CD4-positive, alpha-beta T cell treated with Interleukin-17A for 4 hours (primary cell): Measurements from ENCODE around the gene TFF1.

Experiments used
- DNase-seq: peaks from one replicate; pipeline ENCODE4 v3.0.0-alpha.2; 2020; ENCODE audit warnings: mixed read lengths

TFF1 gene

DNA sequence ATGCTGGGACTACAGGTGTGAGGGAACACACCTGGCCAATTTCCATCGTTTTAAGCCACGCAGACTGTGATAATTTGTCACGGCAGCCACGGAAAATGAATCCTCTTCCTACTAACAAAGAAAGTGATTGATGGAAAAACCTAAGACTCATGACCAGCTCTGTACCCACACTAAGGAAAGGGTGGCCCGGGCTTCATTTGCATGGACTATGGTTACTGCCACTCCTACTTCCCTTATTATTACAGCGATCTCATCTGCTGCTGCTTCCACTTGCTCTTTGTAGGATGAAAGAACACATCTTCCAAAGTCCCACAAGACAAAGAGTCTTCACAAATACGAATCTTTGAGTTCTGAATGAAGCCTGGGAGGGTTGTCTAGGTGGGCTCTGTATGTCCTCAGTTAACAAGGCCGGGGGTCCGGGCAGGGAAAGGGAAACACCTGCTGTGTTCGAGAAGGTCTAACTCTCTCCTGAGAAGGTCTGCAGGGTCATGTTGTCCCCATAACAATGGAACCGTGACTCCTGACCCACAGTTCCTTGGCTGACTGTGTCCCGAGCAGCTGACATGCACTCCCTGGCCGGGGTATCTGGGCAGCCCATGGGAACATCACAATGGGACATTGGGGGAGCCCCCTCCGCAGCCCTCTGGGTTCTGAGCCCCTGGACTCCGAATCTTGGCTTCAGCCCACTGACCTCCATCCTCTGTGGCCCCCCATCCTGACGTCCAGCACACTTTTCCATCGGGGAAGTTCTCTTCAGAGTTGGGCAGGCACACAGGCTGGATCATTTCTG, 13.3 kb upstream of the TFF1 start:
- no peak for DNase-seq

DNA sequence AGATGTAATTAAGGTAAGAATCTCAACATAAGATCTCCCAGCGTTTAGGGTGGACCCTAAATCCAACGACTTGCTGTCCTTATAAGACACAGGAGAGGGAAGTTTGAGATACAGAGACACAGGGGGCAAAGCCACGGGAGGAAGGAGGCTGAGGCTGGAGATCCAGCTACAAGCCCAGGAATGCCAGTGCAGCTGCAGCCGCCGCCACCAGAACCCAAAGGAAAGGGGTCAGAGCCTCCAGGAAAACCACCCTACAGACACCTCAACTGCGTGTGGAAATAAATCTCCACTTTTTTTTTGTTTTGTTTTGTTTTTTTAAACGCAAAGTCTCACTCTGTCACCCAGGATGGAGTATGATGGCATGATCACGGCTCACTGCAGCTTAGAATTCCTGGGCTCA, 12.1 kb upstream of the TFF1 start:
- DNase-seq: no peak

DNA sequence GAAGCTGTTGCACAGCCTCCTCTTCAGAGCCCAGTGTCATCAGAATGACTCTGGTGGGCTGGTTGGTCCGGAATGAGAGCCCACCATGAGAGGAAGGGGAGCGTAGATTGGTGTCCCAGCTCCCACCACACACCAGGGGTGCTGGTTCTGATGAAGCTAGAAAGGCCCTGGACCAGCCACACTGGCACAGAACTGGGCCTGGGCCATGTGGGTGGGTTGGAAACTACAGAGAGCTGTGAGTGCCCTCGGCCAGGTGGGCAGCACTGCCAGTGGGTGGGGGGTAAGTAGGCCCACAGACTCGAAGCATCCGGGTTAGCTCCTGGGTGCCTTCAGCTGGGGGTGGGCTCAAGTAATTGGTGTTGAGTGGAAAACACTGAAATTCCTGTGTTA, 11.6 kb upstream of the TFF1 start:
- DNase-seq: no peak

DNA sequence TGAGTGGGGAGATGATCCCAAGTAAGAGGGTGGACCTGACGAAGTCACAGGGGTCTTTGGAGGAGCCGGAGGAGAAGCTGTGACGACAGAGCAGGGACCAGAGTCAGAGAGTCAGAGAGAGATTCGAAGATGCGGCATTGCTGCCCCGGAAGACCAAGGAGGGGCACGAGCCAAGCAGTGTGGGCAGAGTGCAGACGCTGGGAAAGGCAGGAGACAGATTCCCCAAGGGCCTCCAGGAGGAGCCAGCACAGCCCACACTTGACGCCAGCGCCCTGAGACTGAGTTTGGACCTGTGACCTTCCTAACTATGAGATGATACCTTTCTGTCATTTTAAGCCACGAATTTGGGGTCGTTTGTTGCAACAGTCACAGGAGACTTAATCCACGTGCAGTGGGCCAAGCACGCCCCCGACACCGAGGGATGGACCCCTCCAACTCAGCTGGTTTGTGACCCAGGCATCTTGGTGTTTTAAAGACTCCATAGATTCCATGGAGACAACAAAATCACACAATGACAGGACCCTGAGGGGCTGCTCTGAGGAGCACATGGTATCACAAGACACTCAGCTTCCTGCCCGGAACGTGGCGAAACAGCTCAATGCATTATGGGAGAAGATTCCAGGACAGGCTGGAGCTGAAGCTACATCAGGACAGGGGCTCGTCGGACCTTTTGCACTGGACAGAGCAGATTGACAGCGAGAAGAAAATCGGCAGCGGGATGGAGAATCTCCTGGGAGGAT, 11.0 kb upstream of the TFF1 start:
- no peak for DNase-seq

DNA sequence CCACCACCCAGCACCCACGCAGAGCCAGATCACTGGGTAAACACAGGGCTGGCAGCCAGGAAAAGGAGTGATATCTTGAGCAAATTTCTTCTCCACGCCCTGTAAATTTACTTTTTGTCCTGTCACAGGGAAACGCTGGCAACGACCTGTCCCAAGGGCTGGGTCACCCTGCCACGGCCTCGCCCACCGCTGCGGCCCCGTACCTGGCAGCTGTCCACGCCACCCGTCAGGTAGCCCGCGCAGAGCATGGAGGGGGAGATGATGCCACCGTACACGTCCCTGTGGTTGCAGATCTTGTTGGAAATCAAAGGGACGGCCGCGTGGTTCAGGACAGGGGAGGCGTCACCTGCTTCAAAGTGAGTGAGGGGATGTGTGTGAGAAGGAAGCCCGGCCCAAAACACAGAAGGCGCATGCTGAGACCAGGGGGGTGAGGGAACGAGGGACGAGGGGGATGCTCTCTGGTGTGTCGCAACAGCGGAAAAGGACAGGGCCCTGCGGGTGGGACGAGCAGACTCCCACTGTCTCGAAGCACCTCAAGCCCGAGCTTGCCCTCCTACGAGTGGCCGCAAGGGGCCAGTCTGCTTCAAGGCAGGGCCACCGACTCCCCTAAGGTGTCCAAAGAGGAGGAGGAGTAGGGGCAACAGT, 10.1 kb upstream of the TFF1 start:
- peak; percentile 77 for DNase-seq

DNA sequence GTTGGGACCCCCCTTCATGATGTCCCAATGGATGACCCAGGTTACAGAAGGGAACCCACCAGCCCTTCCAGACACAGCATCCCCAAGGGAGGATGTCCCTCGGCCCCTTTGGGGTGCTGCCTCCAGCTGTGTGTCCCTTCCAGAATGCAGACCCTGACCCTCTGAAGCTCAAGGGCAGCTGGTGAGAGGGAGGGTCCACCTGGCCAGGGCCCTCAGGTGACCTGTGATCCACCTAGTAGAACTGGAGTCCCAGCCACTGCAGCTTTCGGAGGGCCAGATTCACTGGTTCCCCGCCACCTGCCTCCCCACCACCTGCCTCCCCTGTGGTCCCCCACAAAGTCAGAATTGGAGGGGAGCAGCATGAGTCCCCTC, 9.6 kb upstream of the TFF1 start:
- DNase-seq: no peak

DNA sequence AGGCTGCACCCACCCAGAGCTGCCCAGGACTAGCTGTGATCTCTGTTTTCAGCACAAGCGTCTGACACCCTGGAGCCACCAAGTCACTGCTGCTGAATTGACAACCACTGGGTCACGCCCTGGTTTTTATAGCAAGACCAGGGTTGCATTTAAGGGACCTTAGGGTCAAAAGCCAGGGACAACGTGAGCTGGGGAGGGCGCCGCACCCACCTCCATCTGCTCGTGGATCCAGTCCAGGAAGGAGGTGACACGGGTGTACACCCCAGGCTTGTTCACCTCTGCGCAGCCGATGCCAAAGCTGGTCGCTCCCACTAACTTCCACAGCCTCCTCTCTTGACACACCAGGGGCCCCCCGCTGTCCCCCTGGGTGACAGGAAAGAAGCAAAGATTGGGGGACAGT, 9.2 kb upstream of the TFF1 start:
- no peak for DNase-seq

DNA sequence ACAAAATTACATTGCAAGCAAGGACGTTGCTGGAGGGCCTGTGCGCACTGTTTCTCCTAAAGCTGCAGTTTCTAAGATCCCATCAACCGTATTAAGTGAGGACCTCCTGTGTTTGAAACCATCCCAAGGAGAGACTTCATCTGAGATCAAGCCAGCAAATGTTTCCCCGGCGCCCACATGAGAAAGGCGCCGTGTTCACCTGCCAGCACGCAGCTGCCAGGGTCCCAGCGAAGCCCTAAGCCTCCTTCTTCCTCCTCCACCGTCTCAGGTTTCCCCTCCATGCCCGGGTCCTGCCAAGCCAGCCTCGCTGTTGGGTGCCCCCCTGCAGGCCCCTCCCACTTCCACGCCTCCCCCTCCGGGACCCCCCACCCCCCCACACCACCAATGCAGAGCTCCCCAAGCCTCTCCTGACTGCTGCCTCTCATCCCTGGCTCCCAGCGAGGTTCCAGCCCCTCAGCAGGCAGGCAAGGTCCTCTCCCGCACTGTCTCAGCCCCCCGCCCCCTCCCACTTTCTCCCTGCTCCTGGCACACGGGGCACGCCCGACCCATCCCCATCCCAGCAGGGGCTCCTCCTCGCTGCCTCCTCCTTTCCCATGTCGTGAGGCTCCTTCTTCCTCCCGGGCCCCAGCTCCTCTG, 8.6 kb upstream of the TFF1 start:
- DNase-seq: no peak

DNA sequence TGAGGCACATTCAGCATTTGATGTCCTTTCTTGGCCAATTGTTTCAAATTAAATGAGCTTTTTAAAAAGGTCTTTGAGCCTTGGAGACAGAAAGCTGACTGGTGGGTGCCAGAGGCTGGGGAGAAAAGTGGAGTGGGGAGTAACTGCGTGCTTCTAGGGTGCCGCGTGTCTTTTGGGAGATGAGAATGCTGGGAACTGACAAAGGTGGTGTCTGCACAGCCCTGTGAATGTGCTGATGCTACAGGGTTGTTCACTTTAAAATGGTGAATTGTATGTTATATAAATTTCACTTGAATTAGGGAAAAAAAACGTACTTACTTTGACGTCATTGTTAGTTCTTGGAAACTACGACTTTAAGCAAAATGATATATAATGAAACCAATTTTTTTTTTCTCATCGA, 8.1 kb upstream of the TFF1 start:
- no peak for DNase-seq

DNA sequence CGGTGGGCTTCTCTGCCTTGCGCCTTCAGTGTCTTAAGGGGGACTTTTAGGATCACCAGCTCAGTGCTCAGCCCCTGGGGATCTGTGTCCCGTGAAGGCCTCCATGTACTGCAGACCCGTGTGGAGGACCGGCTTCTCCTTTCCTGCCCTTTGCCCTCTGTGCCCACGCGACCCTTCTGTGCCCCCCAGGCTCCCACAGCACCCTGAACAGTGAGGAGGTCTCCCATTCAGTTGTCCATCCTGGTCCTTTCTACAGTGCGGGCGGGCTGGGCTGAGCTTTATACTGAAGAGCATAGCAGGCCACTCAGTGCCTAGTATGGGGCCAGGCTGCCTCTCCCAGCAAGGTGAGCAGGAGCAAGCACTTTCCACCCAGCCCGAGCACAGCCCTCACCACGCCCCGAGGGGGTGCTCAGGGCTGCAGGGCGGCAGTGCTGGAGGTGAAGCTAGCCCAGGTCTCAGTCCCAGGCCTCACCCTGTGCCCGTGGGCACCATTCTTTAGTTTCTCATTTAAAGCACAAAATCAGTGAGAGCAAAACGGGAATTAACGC, 7.6 kb upstream of the TFF1 start:
- DNase-seq: no peak

DNA sequence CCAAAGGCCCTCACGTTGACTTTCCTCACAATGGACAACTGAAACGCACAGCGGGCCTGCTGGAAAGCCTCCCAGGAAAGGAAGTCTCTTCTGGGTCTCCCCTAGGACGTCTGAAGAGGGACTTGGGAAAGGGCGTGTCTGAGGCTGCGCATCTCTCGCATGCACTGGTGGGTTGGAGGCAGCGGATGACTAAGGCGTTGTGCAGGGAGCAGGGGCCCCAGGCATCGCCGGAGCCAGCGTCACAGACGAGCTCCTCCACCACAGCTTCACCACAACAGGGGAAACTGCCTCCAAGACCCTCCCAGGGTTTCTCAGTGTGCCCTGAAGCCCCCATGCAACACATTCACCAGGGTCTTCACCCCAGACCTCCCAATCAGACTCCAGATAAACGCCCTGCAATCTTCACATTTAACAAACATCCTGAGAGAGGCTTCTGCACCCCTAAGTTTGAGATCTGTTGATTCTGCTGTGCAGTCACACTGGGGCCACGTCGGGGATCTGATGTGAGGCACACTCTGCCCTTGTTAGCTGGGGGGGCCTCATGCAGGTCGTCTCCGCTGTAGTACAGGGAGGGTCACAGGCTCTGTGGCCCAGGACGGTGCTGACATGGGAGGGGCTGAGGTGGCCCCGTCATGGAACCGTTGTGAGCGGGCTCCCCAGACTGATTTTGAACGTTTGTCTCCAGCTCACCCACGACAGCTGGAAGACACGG, 7.0 kb upstream of the TFF1 start:
- DNase-seq: peak; percentile 20

DNA sequence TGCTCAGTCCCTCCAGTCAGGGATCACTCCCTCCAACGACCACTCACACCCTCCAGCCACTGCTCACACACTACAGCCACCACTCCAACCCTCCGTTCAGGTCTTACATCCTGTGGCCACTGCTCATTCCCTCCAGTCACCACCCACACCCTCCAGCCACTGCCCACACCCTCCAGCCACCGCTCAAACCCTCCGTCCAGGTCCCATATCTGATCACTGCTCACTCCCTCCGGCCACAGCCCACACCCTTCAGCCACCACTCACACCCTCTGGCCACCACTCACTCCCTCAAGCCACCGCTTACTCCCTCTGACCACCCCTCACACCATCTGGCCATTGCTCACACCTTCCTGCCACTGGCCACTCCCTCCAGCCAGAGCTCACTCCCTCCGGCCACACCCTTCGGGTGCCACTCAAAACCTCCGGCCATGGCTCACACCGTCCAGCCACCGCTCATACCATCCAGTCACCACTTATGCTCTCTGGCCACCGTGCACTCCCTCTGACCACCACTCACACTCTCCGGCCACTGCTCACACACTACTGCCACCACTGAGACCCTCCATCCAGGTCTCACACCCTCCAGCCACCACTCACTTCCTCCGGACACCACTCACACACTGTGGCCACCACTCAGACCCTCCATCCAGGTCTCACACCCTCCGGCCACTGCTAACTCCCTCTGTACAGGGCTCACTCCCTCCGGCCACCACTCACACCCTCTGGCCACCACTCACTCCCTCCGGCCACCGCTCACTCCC, 4.7 kb upstream of the TFF1 start:
- no peak for DNase-seq

DNA sequence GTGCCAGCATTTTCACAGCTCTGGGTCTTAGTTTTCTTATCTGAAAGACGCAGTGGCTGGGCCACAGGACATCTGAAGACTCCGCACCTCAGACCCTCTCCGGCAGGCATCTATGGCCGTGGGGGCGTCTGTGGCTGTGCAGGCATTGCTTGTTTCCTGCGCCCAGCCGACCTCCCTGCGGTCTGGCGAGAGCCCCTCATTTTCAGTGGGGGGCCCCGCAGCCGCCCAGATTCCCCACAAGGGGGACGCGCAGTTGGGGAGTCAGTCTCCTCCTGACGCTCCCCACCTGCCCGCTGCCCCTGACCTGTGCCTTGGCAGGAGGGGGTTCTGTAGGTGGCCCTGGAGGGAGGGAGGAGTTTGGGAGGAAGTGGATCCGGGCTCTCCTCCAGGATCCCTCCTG, 3.5 kb upstream of the TFF1 start:
- DNase-seq: no peak

DNA sequence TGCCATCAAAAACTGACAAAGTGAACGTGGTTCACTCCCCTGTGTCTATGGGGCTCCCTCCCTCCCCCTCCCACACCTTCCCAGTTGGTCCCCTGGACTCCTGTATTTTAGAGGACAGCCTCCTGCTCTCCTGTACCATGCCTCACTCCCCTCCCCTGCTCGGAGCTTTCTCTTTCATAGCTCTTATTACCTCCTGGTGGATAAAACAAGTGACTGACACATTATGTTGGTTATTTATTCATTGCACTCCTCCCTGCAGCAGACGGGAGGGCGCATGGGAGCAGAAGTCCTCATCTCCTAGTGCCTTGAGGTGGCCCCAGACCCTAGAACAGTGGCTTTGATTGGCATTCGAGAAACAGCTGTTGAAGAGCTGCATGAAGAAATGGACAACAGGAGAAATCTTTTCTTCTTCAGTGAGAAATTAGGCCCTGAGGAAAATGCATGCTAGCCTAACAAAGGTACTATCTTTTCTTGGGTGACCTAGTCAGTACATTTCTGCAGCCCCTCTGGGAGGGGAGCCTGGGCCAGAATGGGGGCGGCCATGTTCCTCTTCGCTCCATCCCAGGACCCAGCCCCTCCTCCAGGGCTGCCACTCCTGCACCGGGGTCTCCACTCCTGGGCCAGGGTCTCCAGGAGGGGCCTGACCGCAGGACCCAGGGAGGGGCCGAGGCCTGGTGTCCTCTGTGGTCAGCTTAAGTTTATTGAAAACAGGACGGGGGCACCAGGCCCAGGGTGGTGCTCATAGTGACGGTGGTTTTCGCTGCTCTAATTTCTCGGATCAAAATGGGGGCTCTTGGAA, 1.2 kb upstream of the TFF1 start:
- no peak for DNase-seq

DNA sequence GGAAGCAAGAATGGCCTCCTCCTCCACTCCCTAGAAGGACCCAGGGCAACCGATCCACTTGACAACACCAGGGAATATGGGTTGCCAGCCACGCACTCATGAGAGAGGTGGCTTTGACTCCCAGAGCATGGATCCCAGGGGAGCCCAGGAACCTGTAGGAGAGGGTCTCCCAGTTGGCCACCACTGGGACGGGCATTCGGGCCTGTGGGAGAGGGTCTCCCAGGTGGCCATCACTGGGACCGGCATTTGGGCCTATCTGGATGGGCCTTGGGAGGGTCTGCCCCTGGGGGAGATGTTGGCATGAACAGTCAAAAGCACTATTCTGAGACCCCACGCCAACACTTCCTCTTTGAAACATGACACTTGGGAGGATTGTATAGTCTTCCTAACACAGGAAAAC, 565 bp downstream of the TFF1 start:
- DNase-seq: no peak

DNA sequence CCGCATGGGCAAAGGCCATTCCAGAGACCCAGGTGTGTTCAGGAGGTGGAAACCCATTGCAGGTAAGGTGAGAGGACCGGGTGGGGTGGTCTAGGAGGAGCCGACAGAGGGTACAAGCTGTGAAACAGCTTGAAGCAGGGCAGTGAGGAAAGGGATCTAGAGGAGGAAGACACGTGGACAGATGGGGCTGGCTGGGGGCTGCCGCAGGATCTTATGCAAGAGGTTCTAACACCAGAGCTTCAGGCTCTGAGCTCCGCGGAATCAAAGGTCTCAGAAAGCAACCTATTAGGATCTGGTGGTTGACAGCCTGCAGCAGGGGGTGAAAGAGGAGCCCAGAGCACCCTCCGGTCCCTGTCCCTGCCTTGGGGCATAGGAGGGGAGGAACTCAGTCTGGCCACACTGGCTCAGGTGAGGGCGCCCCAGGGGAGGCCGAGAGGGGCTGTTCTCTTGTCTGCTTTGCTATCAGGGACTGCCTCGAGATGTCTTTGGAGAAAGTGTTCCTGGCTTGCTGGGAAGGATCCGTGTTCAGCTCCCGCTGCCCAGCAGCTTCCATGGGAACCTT, 1.9 kb downstream of the TFF1 start:
- DNase-seq: no peak

DNA sequence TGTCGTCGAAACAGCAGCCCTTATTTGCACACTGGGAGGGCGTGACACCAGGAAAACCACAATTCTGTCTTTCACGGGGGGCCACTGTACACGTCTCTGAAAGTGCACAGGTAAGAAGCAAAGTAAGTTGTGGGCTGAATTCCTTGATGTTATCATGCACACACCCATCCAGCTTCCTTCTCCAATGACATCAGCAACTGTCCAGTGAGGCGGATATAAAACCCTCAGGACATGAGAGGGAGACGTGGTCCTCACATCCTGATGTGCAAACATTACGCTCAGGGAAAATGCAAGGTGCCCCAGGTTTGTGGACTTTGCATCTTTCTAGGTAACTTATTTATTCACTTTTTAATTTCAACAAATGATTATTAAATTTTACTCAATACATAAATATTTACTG, 3.0 kb downstream of the TFF1 start:
- no peak for DNase-seq

DNA sequence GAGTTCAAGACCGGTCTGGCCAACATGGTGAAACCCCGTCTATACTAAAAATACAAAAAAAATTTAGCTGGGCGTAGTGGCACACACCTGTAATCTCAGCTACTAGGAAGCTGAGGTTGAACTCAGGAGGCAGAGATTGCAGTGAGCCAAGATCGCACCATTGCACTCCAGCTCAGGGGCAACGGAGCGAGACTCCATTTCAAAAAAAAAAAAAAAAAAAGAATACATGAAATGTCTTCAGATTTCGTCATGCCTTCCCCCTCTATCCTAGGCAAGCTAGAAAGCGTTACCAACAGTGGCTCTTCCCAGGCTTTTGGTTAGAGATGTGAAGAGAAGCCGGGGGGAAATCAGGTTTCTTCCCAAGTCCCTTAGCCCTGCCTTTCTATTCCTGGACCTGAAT, 3.6 kb downstream of the TFF1 start:
- no peak for DNase-seq

DNA sequence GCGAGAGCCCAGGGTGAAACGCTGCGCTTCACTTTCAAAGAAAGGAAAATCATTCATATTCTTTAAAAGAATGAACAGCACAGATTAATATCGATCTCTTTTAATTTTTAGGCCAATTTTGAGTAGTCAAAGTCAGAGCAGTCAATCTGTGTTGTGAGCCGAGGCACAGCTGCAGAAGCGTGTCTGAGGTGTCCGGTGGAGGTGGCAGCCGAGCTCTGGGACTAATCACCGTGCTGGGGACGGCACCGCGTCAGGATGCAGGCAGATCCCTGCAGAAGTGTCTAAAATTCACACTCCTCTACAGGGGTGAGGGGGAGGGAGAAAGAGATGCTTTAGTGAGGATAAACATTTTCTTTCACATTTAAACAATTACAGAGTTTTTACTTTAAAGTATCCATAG, 4.1 kb downstream of the TFF1 start:
- DNase-seq: no peak

DNA sequence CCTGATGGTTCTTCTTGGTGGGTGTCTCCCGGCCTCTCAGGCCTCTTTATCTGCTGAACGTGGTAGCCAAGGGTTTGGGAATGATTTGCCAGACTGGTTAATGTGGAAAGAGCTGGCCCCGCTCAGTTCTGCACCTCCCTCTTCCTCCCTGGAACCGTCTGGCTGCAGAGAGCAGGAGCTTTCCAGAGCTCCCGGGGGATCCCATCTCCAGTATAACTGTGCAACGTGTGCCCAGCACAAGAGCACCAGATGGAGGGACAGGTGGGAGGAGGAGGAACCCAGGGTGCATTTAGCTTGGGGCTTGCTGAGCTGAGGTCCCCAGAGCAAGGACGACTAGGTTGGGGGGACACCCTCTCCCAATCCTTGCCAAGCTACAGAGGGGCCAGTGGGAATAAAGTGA, 5.0 kb downstream of the TFF1 start:
- DNase-seq: no peak

DNA sequence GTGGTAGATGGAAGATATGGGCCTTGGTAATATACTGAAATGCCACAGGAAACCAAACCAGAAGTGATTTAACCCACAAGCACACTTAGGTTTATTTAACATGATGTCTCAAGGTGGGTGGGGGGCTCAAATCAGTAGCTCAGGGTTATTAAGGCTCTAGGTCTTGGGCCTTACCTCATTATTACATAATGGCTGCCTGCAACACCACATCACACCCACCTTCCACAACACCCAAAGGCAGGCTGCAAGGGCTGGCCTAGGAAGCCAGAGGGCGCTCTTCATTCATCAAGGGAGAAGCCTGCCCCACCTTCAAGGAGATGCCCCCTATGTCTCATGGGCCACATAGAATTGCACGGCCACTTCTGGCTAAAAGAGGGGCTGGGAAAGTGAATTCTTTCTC, 6.0 kb downstream of the TFF1 start:
- DNase-seq: peak; percentile 15
